CD4-positive, alpha-beta T cell treated with Interleukin-17A for 4 hours (primary cell): ENCODE measurements around the gene OR6C1.
"Not testable (repeated sequence)": the region's sequence is repeated elsewhere in the genome, so short reads cannot be mapped to it uniquely, and the experiment has no call there.

Source experiments
- DNase-seq: peaks from one replicate; pipeline ENCODE4 v3.0.0-alpha.2; 2020; ENCODE audit warnings: mixed read lengths

OR6C1 gene

DNA sequence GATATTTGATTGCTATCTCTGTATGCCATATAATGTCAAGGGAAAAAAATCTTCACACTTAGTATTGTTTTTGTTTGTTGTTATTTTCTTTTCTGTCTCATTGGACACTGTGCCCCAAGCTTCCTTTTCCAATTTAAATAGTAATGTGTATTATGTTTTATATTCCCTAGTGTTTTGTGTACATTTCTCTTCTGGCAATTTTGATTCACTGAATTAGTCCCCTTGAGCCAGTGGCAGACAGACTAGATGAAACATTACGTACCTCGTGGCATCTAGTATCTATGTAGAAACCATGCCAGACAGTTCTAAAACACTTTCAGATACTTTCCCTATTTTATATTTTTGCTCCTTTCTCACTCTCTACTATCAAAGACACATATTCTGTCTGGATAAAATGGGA is at the start of gene OR6C1:
OR6C1 (plus strand) TSS at position 301 of the 400 bp plus-strand sequence. CDS start 6,257 bp downstream, outside the sequence.
- DNase-seq, result no peak

DNA sequence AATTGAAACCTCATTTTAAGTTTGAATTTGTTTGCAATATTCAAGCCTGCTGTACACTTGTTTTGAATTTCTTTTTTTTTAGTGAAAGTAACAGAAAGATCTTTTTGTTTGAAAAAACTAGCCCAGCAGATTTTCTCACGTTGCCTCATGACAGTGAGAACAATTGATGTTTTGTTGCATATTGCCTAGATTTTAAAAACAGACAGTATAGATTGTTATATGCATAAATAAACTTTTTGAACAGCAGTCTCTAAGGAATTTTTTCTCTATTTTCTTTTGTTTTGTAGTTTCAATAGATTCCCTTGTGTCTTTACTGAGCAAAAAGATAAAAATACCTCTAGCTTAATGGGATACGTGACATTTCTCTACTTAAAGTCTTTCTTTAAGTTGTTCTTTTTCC is 33.2 kb upstream of the OR6C1 start:
- DNase-seq, result no peak

DNA sequence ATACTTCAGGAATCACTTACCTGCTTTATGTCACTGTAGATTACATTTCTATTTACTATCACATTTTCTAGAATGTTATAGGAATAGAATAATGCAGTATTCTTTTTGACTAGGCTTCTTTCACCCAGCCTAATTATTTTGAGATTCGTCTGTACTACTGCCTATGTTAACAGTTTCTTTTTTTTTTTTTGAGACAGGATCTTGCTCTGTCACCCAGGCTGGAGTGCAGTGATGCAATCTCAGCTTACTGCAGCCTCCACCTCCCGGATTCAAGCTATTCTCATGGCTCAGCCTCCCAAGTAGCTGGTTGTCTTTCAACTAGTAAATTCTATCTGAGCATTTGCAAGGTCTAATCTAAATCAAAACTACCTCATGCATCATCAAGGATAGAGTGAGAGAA is 24.1 kb upstream of the OR6C1 start:
- DNase-seq, result no peak

DNA sequence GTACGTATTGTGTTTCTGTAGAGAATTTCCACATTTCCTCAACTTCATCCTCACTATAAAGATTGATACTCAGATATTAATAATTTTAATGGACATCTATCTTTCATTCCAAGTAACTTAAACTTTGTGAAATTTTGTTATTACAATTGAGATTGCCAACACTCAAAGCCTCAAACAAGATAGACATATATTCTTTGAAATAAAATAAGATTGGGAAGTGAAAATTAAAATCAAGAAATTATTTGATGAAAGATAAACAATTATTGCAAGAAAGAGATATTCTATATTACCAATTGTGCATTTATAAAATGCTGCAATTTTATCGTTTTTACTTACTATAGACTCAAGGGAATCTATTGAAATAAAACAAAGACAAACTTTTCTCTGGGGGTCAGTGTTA is 17.7 kb upstream of the OR6C1 start, which contains the start of gene OR6C6:
OR6C6 (minus strand) TSS at position 101 of the 400 bp plus-strand sequence. CDS start 1,337 bp downstream, outside the sequence.
- no peak for DNase-seq

DNA sequence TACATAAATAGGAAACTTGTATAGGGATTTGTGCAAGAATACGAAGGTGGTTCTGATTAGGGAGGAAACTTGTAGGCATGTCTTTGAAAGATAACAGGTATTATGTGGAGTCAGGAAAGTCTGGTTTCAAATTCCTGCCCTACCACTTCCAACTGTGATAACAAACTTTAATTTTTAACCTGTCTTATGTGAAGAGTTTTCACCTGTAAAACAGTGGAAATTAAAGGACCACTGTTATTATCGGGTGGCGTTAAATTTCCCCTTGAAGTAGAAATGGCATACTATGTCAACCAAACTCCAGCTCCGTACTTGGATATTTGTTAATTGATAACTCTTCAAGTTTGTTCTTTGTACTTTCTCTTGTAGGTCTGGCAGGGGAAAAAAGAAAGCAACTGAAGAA is 6.1 kb downstream of the OR6C1 start:
- DNase-seq, result no peak

DNA sequence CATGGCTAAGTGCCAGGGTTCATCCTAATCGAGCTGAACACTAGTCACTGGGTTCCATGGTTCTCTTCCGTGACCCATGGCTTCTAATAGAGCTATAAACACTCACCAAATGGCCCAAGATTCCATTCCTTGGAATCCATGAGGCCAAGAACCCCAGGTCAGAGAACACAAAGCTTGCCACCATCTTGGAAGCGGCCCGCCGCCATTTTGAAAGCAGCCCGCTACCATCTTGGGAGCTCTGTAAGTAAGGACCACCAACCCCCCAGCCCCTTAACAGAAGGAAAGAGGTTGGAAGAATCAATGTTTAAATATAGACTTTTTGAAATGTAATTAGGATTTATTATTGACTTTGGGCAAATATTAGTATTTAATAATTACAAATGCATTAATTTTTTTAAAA is 11.7 kb downstream of the OR6C1 start:
- DNase-seq, result not testable (repeated sequence)

DNA sequence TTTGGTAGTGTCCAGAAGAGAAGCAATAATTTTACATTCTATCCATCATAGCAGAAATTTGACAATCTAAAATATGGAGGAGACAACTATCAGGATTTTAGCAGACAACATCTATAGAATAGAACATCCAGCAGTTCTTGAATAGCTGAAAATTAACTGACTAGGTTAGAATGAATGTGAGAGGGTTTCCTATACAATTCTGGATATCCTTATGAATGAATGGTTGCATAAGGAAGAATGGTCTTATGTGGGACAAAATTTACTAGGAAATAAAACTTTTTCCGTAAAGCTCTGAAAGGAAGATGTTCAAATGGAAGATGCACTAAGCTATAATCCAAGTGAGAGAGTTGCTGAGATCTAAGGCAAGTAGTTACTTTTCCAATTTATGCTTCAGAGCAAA is 16.3 kb downstream of the OR6C1 start, which contains the start of gene OR6C3:
OR6C3 (plus strand) TSS at position 301 of the 400 bp plus-strand sequence. CDS start 955 bp downstream, outside the sequence.
- DNase-seq, result no peak

DNA sequence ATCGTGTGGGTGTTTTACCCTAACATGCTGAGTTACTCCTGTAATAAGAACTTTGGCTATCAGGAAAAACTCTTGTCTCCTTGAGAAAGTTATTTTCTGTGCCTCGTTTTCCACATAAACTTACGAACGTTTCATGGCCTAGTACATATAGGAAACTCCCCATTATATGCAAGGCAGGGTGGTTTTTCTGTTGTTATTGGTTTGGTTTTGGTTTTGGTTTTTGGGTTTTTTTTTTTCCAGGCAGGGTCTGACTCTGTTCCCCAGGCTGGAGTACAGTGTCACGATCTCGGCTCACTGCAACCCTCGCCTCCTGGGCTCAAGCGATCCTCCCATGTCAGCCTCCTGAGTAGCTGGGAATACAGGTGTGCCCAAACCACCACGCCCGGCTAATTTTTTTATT is 21.9 kb downstream of the OR6C1 start:
- DNase-seq, result no peak

DNA sequence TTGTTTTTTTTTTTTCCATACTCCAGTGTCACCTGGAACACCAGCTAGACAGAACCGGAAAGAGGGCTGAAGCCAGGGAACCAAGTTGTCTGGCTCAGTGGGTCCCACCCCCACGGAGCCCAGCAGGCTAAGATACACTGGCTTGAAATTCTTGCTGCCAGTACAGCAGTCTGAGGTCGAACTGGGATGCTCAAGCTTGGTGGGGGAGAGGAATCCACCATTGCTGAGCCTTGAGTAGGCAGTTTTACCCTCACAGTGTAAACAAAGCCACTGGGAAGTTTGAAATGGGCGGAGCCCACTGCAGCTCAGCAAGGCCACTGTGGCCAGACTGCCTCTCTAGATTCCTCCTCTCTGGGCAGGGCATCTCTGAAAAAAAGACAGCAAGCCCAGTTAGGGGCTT is 41.2 kb downstream of the OR6C1 start:
- not testable (repeated sequence) for DNase-seq

DNA sequence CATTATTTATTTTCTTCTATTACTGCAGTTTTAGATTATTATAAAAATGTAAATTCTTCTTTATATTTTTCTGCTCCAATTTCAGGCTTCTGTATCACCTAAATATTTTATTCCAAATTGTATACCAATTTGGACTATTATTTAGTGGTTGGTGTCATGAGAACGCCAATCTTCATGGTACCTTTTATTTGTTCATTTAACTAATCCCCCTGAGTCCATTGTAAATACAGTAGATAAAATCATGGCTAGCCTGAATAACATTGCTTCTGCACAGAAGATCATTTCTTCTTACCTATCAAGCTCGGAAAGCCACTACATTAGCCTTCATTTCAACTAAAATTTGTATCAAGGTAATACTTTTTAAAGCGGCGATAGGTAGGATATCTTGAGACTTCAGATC is 48.5 kb downstream of the OR6C1 start, which contains the start of gene OR6C75:
OR6C75 (plus strand) TSS at position 301 of the 400 bp plus-strand sequence. CDS start 2,136 bp downstream, outside the sequence.
- no peak for DNase-seq

DNA sequence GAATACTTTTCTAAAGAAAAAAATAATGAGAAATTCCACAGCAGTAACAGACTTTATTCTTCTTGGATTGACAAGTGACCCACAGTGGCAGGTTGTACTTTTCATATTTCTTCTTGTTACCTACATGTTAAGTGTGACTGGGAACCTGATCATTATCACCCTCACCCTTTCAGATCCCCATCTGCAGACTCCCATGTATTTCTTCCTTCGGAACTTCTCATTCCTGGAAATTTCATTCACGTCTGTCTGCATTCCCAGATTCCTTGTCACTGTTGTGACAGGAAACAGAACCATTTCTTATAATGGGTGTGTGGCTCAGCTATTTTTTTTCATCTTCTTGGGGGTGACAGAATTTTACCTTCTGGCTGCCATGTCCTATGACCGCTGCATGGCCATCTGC is 50.9 kb downstream of the OR6C1 start:
- DNase-seq, result no peak
